Measurements from ENCODE around the gene PAPPA2. TPM values are rescaled to one million over a fixed set of nuclear protein-coding genes. Genes with fewer than 3 reads are reported as not detected.

PAPPA2 gene
- total RNA-seq, 6 experiments from 2014 or later, result 0.53 to 14.8 (median 2.9) TPM

GRCh38 chr1:176670853-176671252 lies 207.9 kb downstream of the PAPPA2 start:
- H3K4me1 ChIP-seq, result no peaks in the 10 kb centered on the region
- intact Hi-C loops (cut with DNase I), result no loop called here
- no peaks in the 10 kb centered on the region for H3K9me3 ChIP-seq
- no peaks in the 10 kb centered on the region for H3K27me3 ChIP-seq
- ATAC-seq (no peak), DNase-seq (no peak)
- TF ChIP-seq CTCF (IDR thresholded peaks at IDR 0.05) (no peak), POLR2A (IDR thresholded peaks at IDR 0.05) (no peak)
- H3K27ac ChIP-seq, result no peak overlapping the region
- no peak overlapping the region for H3K4me3 ChIP-seq
- H3K36me3 ChIP-seq, result no peaks in the 10 kb centered on the region
- WGBS (ENCODE audit: insufficient coverage, low coverage, low lambda C conversion rate, missing lambda C conversion rate), result 100% methylated on average over 1 of the region's 3 CpGs

- no peak overlapping the region for H3K4me3 ChIP-seq
- TF ChIP-seq POLR2A (IDR thresholded peaks at IDR 0.05) (no peak), CTCF (IDR thresholded peaks at IDR 0.05) (no peak)
- intact Hi-C loops (cut with DNase I), result no loop called here
- ATAC-seq, result no peak
- H3K9me3 ChIP-seq, result no peaks in the 10 kb centered on the region
- H3K4me1 ChIP-seq, result no peaks in the 10 kb centered on the region
- DNase-seq, result no peak
- H3K27me3 ChIP-seq, result no peaks in the 10 kb centered on the region
- no peaks in the 10 kb centered on the region for H3K36me3 ChIP-seq
- no peak overlapping the region for H3K27ac ChIP-seq
- 58% methylated on average over 2 of the region's 3 CpGs for WGBS (ENCODE audit: insufficient coverage, low coverage, low lambda C conversion rate, missing lambda C conversion rate)
Observed at GRCh38 chr1:176682830-176683535, 220.0 kb downstream of the PAPPA2 start.

GRCh38 chr1:176691251-176692228 lies 228.6 kb downstream of the PAPPA2 start:
- H3K36me3 ChIP-seq, result no peaks in the 10 kb centered on the region
- DNase-seq, result peak in 1 of 3 donors; percentile 58
- peak; percentile 94 to 99 (median 97) for ATAC-seq
- intact Hi-C loops (cut with DNase I), result loop anchor here (5.0 kb wide), 2 partner anchors 134 to 249 kb away; no protein-coding TSS in a partner anchor
- H3K27ac ChIP-seq, result no peak overlapping the region
- H3K9me3 ChIP-seq, result no peaks in the 10 kb centered on the region
- H3K4me1 ChIP-seq, result no peaks in the 10 kb centered on the region
- no peak overlapping the region for H3K4me3 ChIP-seq
- TF ChIP-seq CTCF (IDR thresholded peaks at IDR 0.05) (peak; percentile 71 to 85 (median 78)), POLR2A (IDR thresholded peaks at IDR 0.05) (no peak)
- 40% methylated on average over 6 of the region's 8 CpGs for WGBS (ENCODE audit: insufficient coverage, low coverage, low lambda C conversion rate, missing lambda C conversion rate)
- no peaks in the 10 kb centered on the region for H3K27me3 ChIP-seq

GRCh38 chr1:176692431-176692830 lies 229.5 kb downstream of the PAPPA2 start:
- DNase-seq (no peak), ATAC-seq (no peak)
- no peaks in the 10 kb centered on the region for H3K9me3 ChIP-seq
- intact Hi-C loops (cut with DNase I), result loop anchor here (5.0 kb wide), 2 partner anchors 135 to 250 kb away; no protein-coding TSS in a partner anchor
- no peaks in the 10 kb centered on the region for H3K36me3 ChIP-seq
- WGBS (ENCODE audit: insufficient coverage, low coverage, low lambda C conversion rate, missing lambda C conversion rate), result 38% methylated on average over 2 of the region's 4 CpGs
- H3K27ac ChIP-seq, result no peak overlapping the region
- H3K27me3 ChIP-seq, result no peaks in the 10 kb centered on the region
- H3K4me3 ChIP-seq, result no peak overlapping the region
- H3K4me1 ChIP-seq, result no peaks in the 10 kb centered on the region
- TF ChIP-seq CTCF (IDR thresholded peaks at IDR 0.05) (no peak), POLR2A (IDR thresholded peaks at IDR 0.05) (no peak)

All from right lobe of liver (tissue), 6 donors.